ENCODE measurements around the gene HIP1. TPM values are rescaled to one million over a fixed set of nuclear protein-coding genes. Genes with fewer than 3 reads are reported as not detected.
"Not testable (repeated sequence)": the region's sequence is repeated elsewhere in the genome, so short reads cannot be mapped to it uniquely, and the experiment has no call there.

HIP1 gene
- total RNA-seq, 1 donor from 2014 or later = 39.2 TPM

DNA sequence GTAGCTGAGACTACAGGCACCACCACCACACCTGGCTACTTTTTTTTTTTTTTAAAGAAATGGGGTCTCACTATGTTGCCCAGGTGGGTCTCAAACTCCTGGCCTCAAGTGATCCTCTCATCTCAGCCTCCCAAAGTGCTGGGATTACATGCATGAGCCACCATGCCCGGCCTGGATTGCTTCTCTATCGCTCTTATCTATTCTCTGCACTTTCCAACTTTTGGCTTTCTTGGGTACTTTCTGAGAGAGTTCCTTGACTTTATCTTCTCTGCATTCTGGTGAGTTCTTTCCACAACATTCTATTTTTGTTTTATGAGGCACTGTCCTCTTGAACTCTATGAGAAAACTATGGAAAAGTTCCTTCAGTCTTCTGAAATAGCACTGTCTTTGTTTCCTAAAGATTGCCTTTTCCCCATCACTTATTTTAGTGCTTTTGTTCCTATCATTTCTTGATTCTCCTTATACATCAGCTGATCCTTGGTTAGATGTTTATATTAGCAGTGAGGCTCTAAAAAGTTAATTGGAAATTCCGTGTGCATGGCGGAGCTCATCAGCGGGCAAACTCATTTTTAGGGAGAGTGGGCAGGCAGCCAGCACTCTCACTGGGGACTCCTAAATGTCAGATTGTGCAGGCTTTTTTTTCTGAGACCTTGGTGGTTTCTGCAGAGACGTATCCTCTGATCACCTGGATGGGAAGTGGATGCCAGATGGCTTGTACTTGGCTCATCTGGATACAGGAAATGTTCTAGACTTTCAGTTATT lies 43.9 kb downstream of the HIP1 start:
- no peaks in the 10 kb centered on the region for H3K9me3 ChIP-seq (ENCODE audit: low read depth)
- no peak overlapping the region for H3K4me2 ChIP-seq
- Mint-ChIP-seq H3K36me3 (no peaks in the 10 kb centered on the region), H3K4me3 (no peak overlapping the region), H3K27ac (no peak overlapping the region), H3K4me1 (peaks cover 3% of the 10 kb centered on the region), H3K27me3 (ENCODE audit: insufficient read depth, low read depth) (peaks cover 4% of the 10 kb centered on the region), H3K9me3 (no peaks in the 10 kb centered on the region)
- no peak overlapping the region for H2AFZ ChIP-seq (replicated peaks)
- H3K79me2 ChIP-seq (ENCODE audit: low read depth) = no peaks in the 10 kb centered on the region
- no peak overlapping the region for H3K27ac ChIP-seq
- no peak for DNase-seq (ENCODE audit: low spot score)
- TF ChIP-seq EZH2 (IDR thresholded peaks at IDR 0.05) (no peak), EZH2phosphoT487 (IDR thresholded peaks at IDR 0.05) (no peak)
- TF ChIP-seq, protein P1, sequence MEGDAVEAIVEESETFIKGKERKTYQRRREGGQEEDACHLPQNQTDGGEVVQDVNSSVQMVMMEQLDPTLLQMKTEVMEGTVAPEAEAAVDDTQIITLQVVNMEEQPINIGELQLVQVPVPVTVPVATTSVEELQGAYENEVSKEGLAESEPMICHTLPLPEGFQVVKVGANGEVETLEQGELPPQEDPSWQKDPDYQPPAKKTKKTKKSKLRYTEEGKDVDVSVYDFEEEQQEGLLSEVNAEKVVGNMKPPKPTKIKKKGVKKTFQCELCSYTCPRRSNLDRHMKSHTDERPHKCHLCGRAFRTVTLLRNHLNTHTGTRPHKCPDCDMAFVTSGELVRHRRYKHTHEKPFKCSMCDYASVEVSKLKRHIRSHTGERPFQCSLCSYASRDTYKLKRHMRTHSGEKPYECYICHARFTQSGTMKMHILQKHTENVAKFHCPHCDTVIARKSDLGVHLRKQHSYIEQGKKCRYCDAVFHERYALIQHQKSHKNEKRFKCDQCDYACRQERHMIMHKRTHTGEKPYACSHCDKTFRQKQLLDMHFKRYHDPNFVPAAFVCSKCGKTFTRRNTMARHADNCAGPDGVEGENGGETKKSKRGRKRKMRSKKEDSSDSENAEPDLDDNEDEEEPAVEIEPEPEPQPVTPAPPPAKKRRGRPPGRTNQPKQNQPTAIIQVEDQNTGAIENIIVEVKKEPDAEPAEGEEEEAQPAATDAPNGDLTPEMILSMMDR (IDR thresholded peaks at IDR 0.05) = no peak
- H3F3A ChIP-seq (ENCODE audit: low read depth) = no peaks in the 10 kb centered on the region
- H3K4me3 ChIP-seq = no peak overlapping the region
- H4K20me1 ChIP-seq (ENCODE audit: low read depth) = no peaks in the 10 kb centered on the region
- H3K9ac ChIP-seq = no peak overlapping the region
- H3K36me3 ChIP-seq = no peaks in the 10 kb centered on the region
- H3K27me3 ChIP-seq = no peaks in the 10 kb centered on the region
- H3K4me1 ChIP-seq = peaks cover 2% of the 10 kb centered on the region

DNA sequence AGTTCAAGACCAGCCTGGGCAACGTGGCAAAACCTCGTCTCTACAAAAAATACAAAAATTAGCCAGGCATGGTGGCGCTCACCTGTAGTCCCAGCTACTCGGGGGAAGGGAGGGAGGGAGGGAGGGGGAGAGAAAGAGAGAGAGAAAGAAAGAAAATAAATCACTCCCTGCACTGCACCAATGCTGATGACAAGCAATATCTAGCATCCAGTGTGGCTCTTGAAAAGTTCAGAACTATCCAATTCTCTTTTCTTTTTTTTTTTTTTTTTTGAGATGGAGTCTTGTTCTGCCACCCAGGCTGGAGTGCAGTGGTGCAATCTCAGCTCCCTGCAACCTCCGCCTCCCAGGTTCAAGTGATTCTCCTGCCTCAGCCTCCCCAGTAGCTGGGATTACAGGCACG lies 45.1 kb downstream of the HIP1 start:
- H3K36me3 Mint-ChIP-seq; H3K9me3 Mint-ChIP-seq; H3K27me3 Mint-ChIP-seq (ENCODE audit: insufficient read depth, low read depth); H3K4me3 ChIP-seq; H4K20me1 ChIP-seq (ENCODE audit: low read depth); H3K4me1 ChIP-seq; H3K36me3 ChIP-seq; DNase-seq (ENCODE audit: low spot score); H3K27ac Mint-ChIP-seq; H3K9me3 ChIP-seq (ENCODE audit: low read depth); H3K9ac ChIP-seq; H3K27me3 ChIP-seq; H3K79me2 ChIP-seq (ENCODE audit: low read depth); H3K4me1 Mint-ChIP-seq; H3K27ac ChIP-seq; H2AFZ ChIP-seq (replicated peaks); H3K4me2 ChIP-seq; H3F3A ChIP-seq (ENCODE audit: low read depth); H3K4me3 Mint-ChIP-seq: not testable (repeated sequence)

DNA sequence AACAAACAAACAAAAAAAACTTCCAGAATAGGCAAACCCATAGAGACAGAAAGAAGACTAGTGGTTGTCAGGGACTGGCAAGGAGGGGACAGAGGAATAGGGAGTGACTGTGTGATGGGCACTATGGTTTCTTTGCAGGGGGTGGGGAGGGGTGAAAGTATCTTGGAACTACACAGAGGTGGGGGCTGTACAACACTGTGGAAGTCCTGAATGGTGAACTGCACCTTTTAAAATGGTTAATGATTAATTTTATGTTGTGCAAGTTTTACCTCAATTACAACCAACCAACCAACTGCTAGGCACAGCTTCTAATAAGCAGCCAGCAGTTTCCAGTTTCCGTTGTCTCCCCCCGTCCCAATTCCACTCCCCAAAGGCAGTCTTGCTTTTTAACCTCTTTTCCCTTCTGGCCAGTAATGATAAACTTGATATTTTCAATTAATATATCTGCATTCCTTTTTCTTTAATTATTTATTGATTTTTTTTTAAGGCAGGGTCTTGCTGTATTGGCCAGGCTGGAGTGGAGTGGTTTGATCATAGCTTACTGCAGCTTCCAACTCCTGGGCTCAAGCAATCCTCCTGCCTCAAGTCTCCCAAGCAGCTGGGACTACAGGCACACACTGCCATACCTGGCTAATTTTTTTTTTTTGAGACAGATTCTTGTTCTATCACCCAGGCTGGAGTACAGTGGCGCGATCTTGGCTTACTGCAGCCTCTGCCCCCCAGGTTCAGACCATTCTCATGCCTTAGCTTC lies 46.8 kb downstream of the HIP1 start:
- Histone ChIP-seq H3K27ac (no peak overlapping the region), H3K4me2 (no peak overlapping the region), H4K20me1 (ENCODE audit: low read depth) (no peaks in the 10 kb centered on the region), H3K79me2 (ENCODE audit: low read depth) (no peaks in the 10 kb centered on the region), H3K9ac (no peak overlapping the region), H2AFZ (replicated peaks) (no peak overlapping the region), H3K27me3 (no peaks in the 10 kb centered on the region), H3K36me3 (no peaks in the 10 kb centered on the region), H3K4me3 (no peak overlapping the region), H3F3A (ENCODE audit: low read depth) (no peaks in the 10 kb centered on the region), H3K9me3 (ENCODE audit: low read depth) (no peaks in the 10 kb centered on the region), H3K4me1 (peaks cover 12% of the 10 kb centered on the region)
- H3K27me3 Mint-ChIP-seq (ENCODE audit: insufficient read depth, low read depth) = peaks cover 4% of the 10 kb centered on the region
- no peak for DNase-seq (ENCODE audit: low spot score)
- no peak overlapping the region for H3K4me3 Mint-ChIP-seq
- no peaks in the 10 kb centered on the region for H3K9me3 Mint-ChIP-seq
- no peaks in the 10 kb centered on the region for H3K36me3 Mint-ChIP-seq
- TF ChIP-seq, protein P1 (IDR thresholded peaks at IDR 0.05) = no peak
- no peak for TF ChIP-seq EZH2phosphoT487 (IDR thresholded peaks at IDR 0.05)
- TF ChIP-seq EZH2 (IDR thresholded peaks at IDR 0.05) = no peak
- H3K27ac Mint-ChIP-seq = no peak overlapping the region
- peaks cover 3% of the 10 kb centered on the region for H3K4me1 Mint-ChIP-seq

DNA sequence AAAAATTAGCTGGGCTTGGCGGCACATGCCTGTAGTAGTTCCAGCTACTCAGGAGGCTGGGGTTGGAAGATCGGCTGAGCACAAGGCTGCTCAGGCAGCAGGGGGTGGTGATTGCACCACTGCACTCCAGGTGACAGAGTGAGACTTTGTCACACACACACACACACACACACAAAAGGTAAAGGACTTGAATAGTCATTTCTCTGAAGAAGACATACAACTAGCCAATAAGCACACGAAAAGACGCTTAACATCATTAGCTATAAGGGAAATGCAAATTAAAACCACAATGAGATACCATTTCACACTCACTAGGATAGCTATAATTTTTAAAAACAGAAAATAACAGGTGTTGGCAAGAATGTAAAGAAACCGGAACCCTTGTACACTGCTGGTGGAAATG lies 48.6 kb downstream of the HIP1 start:
- H3K27ac Mint-ChIP-seq = no peak overlapping the region
- Histone ChIP-seq H4K20me1 (ENCODE audit: low read depth) (no peaks in the 10 kb centered on the region), H3K9ac (no peak overlapping the region), H3K36me3 (no peaks in the 10 kb centered on the region), H2AFZ (replicated peaks) (no peak overlapping the region), H3F3A (ENCODE audit: low read depth) (no peaks in the 10 kb centered on the region), H3K79me2 (ENCODE audit: low read depth) (no peaks in the 10 kb centered on the region), H3K9me3 (ENCODE audit: low read depth) (no peaks in the 10 kb centered on the region), H3K4me3 (no peak overlapping the region), H3K27ac (no peak overlapping the region), H3K4me1 (peaks cover 12% of the 10 kb centered on the region), H3K27me3 (no peaks in the 10 kb centered on the region), H3K4me2 (no peak overlapping the region)
- no peaks in the 10 kb centered on the region for H3K9me3 Mint-ChIP-seq
- TF ChIP-seq, protein P1 (IDR thresholded peaks at IDR 0.05) = no peak
- TF ChIP-seq EZH2phosphoT487 (IDR thresholded peaks at IDR 0.05) = no peak
- TF ChIP-seq EZH2 (IDR thresholded peaks at IDR 0.05) = no peak
- H3K4me1 Mint-ChIP-seq = peaks cover 5% of the 10 kb centered on the region
- no peak for DNase-seq (ENCODE audit: low spot score)
- H3K4me3 Mint-ChIP-seq = no peak overlapping the region
- H3K36me3 Mint-ChIP-seq = no peaks in the 10 kb centered on the region
- peaks cover 2% of the 10 kb centered on the region for H3K27me3 Mint-ChIP-seq (ENCODE audit: insufficient read depth, low read depth)
